WTC11 (cell line): Measurements from ENCODE around the gene GJA5. TPM values are rescaled to one million over a fixed set of nuclear protein-coding genes. Genes with fewer than 3 reads are reported as not detected.

Experiments used
- ATAC-seq: fragments of 200-7000 bp; cut with Tn5 transposase; 2 replicates; pipeline ENCODE4 v1.10.0; 2021; ENCODE audit warnings: mild to moderate bottlenecking, moderate library complexity
- CTCF ChIA-PET: fragments of 300-600 bp; sonication (Branson Sonifier 250); formaldehyde crosslinking; loops from one replicate; lab custom pipeline; 2021; ENCODE audit warnings: antibody characterized with exemption; lab: Charles Lee
- POLR2A ChIA-PET: fragments of 350-600 bp; sonication (Branson Sonifier 250); formaldehyde crosslinking; loops from one replicate; lab custom pipeline; 2021; ENCODE audit warnings: antibody characterized with exemption; lab: Charles Lee
- DNase-seq: peaks from one replicate; pipeline ENCODE4 v3.0.0; 2021; ENCODE audit warnings: low spot score
- H3K27ac Mint-ChIP-seq: 2 replicates; pipeline ENCODE4 v1.8.0; 2021; ENCODE audit warnings: mixed read lengths
- H3K27me3 Mint-ChIP-seq: 2 replicates; pipeline ENCODE4 v1.8.0; 2021; ENCODE audit warnings: low read depth, mild to moderate bottlenecking, moderate library complexity, mixed read lengths
- H3K36me3 Mint-ChIP-seq: 2 replicates; pipeline ENCODE4 v1.8.0; 2021; ENCODE audit warnings: mixed read lengths
- H3K4me1 Mint-ChIP-seq: 2 replicates; pipeline ENCODE4 v1.8.0; 2022; ENCODE audit warnings: mixed read lengths
- H3K4me3 Mint-ChIP-seq: 2 replicates; pipeline ENCODE4 v1.8.0; 2021; ENCODE audit warnings: mild to moderate bottlenecking, moderate library complexity, mixed read lengths
- H3K9me3 Mint-ChIP-seq: 2 replicates; pipeline ENCODE4 v1.8.0; 2021; ENCODE audit warnings: mixed read lengths
- CREM ChIP-seq: sonication (generic); formaldehyde crosslinking; IDR thresholded peaks from 2 replicates; pipeline ENCODE4 v1.8.1; 2022; ENCODE audit warnings: mild to moderate bottlenecking, missing genetic modification reagents, moderate library complexity
- EMX1 ChIP-seq: fragments of 250-450 bp; sonication (Bioruptor Pico); IDR thresholded peaks from 2 replicates; pipeline ENCODE4 v1.8.0; 2021; ENCODE audit warnings: mild to moderate bottlenecking
- FOXJ3 ChIP-seq: sonication (generic); formaldehyde crosslinking; IDR thresholded peaks from 2 replicates; pipeline ENCODE4 v1.9.0; 2021; ENCODE audit warnings: missing genetic modification reagents, mild to moderate bottlenecking, borderline replicate concordance
- FOXK1 ChIP-seq: sonication (generic); formaldehyde crosslinking; IDR thresholded peaks from 2 replicates; pipeline ENCODE4 v1.8.0; 2022; ENCODE audit warnings: mild to moderate bottlenecking, moderate library complexity, missing genetic modification reagents
- FOXP1 ChIP-seq: sonication (generic); formaldehyde crosslinking; IDR thresholded peaks from 2 replicates; pipeline ENCODE4 v1.8.0; 2022; ENCODE audit warnings: missing genetic modification reagents, mild to moderate bottlenecking, moderate library complexity, borderline replicate concordance
- GTF2I ChIP-seq: fragments of 250-450 bp; sonication (Bioruptor Pico); conservative IDR thresholded peaks from 2 replicates; pipeline ENCODE4 v1.4.0; 2021; ENCODE audit warnings: mild to moderate bottlenecking
- KAT7 ChIP-seq: sonication (generic); formaldehyde crosslinking; IDR thresholded peaks from 2 replicates; pipeline ENCODE4 v1.8.1; 2023; ENCODE audit warnings: missing genetic modification reagents, mild to moderate bottlenecking, borderline replicate concordance
- MAX ChIP-seq: sonication (generic); formaldehyde crosslinking; IDR thresholded peaks from 2 replicates; pipeline ENCODE4 v1.8.0; 2022; ENCODE audit warnings: mild to moderate bottlenecking, missing genetic modification reagents
- MLX ChIP-seq: sonication (generic); formaldehyde crosslinking; IDR thresholded peaks from 2 replicates; pipeline ENCODE4 v1.8.1; 2023; ENCODE audit warnings: mild to moderate bottlenecking, missing genetic modification reagents, moderate library complexity
- MXD4 ChIP-seq: fragments of 250-450 bp; sonication (Bioruptor Pico); IDR thresholded peaks from 2 replicates; pipeline ENCODE4 v1.8.0; 2021; ENCODE audit warnings: mild to moderate bottlenecking, moderate library complexity, borderline replicate concordance
- PRRX2 ChIP-seq: fragments of 250-450 bp; sonication (Bioruptor Pico); IDR thresholded peaks from 2 replicates; pipeline ENCODE4 v1.8.0; 2021; ENCODE audit warnings: mild to moderate bottlenecking
- RELA ChIP-seq: sonication (generic); formaldehyde crosslinking; IDR thresholded peaks from 2 replicates; pipeline ENCODE4 v1.8.1; 2022; ENCODE audit warnings: missing genetic modification reagents, mild to moderate bottlenecking, borderline replicate concordance
- SMAD4 ChIP-seq: sonication (generic); formaldehyde crosslinking; IDR thresholded peaks from 2 replicates; pipeline ENCODE4 v1.8.0; 2022; ENCODE audit warnings: mild to moderate bottlenecking, missing genetic modification reagents
- ZNF423 ChIP-seq: fragments of 250-450 bp; sonication (Bioruptor Pico); IDR thresholded peaks from 2 replicates; pipeline ENCODE4 v2.1.2; 2022; ENCODE audit warnings: mild to moderate bottlenecking, moderate library complexity
- ZNF512 ChIP-seq: sonication (generic); formaldehyde crosslinking; IDR thresholded peaks from 2 replicates; pipeline ENCODE4 v1.8.1; 2022; ENCODE audit warnings: missing genetic modification reagents, borderline replicate concordance
- total RNA-seq: library from RNA; stranded (reverse); gene quantifications from 3 replicates; pipeline ENCODE4 v1.2.3, GENCODE V29; 2021
- TF ChIP-seq, protein P1 (sequence below): fragments of 200-600 bp; IDR thresholded peaks from 2 replicates; pipeline ENCODE4 v1.8.0; 2022; ENCODE audit warnings: antibody characterized with exemption
- TF ChIP-seq, protein P2 (sequence below): sonication (generic); formaldehyde crosslinking; IDR thresholded peaks from 2 replicates; pipeline ENCODE4 v1.8.0; 2023; ENCODE audit warnings: mild to moderate bottlenecking, missing genetic modification reagents
- TF ChIP-seq, protein P3 (sequence below): sonication (generic); formaldehyde crosslinking; IDR thresholded peaks from 2 replicates; pipeline ENCODE4 v1.8.0; 2022; ENCODE audit warnings: missing genetic modification reagents
- TF ChIP-seq, protein P4 (sequence below): sonication (generic); formaldehyde crosslinking; conservative IDR thresholded peaks from 2 replicates; pipeline ENCODE4 v1.8.1; 2023; ENCODE audit warnings: mild to moderate bottlenecking, low read depth, missing genetic modification reagents, moderate library complexity

Gene GJA5
- total RNA-seq, 1 experiment from 2014 or later = 2.2 TPM

DNA sequence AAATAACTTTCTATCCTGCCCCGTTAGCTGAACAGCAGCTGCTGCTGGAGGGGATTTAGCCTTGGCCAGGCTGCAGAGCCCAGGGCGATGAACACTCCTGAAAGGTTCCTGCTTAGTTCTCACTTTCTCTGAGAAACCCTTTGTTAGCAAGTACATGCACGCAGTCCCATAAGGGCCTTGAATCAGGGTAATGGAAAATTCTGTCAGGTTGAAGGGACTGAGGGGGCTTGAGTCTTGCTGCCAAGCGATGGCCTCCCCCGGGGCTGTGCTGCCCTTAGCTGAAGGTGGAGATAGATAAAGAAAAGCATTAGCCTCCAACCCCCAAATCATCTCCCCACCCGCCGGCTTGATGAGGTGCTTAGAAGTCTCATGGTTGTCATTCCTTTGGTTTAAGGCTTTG is 7.9 kb downstream of the GJA5 start:
- no peak for ATAC-seq
- H3K9me3 Mint-ChIP-seq = no peaks in the 10 kb centered on the region
- POLR2A ChIA-PET = no interaction called here
- H3K4me3 Mint-ChIP-seq = no peak overlapping the region
- no peaks in the 10 kb centered on the region for H3K36me3 Mint-ChIP-seq
- H3K27me3 Mint-ChIP-seq = no peaks in the 10 kb centered on the region
- CTCF ChIA-PET = interaction anchor here (1.6 to 3.2 kb wide), 2 partner anchors 138 to 140 kb away, joined by 3 to 10 read pairs; no protein-coding TSS in a partner anchor
- H3K27ac Mint-ChIP-seq = no peak overlapping the region
- no peak for TF ChIP-seq GTF2I (CRISPR knock-in tag)
- TF ChIP-seq, protein P1, sequence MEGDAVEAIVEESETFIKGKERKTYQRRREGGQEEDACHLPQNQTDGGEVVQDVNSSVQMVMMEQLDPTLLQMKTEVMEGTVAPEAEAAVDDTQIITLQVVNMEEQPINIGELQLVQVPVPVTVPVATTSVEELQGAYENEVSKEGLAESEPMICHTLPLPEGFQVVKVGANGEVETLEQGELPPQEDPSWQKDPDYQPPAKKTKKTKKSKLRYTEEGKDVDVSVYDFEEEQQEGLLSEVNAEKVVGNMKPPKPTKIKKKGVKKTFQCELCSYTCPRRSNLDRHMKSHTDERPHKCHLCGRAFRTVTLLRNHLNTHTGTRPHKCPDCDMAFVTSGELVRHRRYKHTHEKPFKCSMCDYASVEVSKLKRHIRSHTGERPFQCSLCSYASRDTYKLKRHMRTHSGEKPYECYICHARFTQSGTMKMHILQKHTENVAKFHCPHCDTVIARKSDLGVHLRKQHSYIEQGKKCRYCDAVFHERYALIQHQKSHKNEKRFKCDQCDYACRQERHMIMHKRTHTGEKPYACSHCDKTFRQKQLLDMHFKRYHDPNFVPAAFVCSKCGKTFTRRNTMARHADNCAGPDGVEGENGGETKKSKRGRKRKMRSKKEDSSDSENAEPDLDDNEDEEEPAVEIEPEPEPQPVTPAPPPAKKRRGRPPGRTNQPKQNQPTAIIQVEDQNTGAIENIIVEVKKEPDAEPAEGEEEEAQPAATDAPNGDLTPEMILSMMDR = no peak
- TF ChIP-seq PRRX2 (CRISPR knock-in tag) = no peak
- no peak for TF ChIP-seq ZNF512
- TF ChIP-seq, protein P2, sequence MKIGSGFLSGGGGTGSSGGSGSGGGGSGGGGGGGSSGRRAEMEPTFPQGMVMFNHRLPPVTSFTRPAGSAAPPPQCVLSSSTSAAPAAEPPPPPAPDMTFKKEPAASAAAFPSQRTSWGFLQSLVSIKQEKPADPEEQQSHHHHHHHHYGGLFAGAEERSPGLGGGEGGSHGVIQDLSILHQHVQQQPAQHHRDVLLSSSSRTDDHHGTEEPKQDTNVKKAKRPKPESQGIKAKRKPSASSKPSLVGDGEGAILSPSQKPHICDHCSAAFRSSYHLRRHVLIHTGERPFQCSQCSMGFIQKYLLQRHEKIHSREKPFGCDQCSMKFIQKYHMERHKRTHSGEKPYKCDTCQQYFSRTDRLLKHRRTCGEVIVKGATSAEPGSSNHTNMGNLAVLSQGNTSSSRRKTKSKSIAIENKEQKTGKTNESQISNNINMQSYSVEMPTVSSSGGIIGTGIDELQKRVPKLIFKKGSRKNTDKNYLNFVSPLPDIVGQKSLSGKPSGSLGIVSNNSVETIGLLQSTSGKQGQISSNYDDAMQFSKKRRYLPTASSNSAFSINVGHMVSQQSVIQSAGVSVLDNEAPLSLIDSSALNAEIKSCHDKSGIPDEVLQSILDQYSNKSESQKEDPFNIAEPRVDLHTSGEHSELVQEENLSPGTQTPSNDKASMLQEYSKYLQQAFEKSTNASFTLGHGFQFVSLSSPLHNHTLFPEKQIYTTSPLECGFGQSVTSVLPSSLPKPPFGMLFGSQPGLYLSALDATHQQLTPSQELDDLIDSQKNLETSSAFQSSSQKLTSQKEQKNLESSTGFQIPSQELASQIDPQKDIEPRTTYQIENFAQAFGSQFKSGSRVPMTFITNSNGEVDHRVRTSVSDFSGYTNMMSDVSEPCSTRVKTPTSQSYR = no peak
- no peak for TF ChIP-seq SMAD4 (CRISPR knock-in tag)
- no peak for TF ChIP-seq FOXJ3 (CRISPR knock-in tag)
- no peak for TF ChIP-seq ZNF423 (CRISPR knock-in tag)
- peaks cover 3% of the 10 kb centered on the region for H3K4me1 Mint-ChIP-seq
- no peak for DNase-seq

GRCh38 chr1:147751346-147751745 is 9.1 kb downstream of the GJA5 start:
- TF ChIP-seq MAX (CRISPR knock-in tag) = no peak
- no peak for TF ChIP-seq FOXK1 (CRISPR knock-in tag)
- TF ChIP-seq EMX1 = no peak
- TF ChIP-seq, protein P1 = no peak
- TF ChIP-seq KAT7 (CRISPR knock-in tag) = no peak
- TF ChIP-seq FOXP1 (CRISPR knock-in tag) = no peak
- TF ChIP-seq, protein P3, sequence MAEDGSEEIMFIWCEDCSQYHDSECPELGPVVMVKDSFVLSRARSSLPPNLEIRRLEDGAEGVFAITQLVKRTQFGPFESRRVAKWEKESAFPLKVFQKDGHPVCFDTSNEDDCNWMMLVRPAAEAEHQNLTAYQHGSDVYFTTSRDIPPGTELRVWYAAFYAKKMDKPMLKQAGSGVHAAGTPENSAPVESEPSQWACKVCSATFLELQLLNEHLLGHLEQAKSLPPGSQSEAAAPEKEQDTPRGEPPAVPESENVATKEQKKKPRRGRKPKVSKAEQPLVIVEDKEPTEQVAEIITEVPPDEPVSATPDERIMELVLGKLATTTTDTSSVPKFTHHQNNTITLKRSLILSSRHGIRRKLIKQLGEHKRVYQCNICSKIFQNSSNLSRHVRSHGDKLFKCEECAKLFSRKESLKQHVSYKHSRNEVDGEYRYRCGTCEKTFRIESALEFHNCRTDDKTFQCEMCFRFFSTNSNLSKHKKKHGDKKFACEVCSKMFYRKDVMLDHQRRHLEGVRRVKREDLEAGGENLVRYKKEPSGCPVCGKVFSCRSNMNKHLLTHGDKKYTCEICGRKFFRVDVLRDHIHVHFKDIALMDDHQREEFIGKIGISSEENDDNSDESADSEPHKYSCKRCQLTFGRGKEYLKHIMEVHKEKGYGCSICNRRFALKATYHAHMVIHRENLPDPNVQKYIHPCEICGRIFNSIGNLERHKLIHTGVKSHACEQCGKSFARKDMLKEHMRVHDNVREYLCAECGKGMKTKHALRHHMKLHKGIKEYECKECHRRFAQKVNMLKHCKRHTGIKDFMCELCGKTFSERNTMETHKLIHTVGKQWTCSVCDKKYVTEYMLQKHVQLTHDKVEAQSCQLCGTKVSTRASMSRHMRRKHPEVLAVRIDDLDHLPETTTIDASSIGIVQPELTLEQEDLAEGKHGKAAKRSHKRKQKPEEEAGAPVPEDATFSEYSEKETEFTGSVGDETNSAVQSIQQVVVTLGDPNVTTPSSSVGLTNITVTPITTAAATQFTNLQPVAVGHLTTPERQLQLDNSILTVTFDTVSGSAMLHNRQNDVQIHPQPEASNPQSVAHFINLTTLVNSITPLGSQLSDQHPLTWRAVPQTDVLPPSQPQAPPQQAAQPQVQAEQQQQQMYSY (CRISPR knock-in tag) = no peak
- TF ChIP-seq, protein P4, sequence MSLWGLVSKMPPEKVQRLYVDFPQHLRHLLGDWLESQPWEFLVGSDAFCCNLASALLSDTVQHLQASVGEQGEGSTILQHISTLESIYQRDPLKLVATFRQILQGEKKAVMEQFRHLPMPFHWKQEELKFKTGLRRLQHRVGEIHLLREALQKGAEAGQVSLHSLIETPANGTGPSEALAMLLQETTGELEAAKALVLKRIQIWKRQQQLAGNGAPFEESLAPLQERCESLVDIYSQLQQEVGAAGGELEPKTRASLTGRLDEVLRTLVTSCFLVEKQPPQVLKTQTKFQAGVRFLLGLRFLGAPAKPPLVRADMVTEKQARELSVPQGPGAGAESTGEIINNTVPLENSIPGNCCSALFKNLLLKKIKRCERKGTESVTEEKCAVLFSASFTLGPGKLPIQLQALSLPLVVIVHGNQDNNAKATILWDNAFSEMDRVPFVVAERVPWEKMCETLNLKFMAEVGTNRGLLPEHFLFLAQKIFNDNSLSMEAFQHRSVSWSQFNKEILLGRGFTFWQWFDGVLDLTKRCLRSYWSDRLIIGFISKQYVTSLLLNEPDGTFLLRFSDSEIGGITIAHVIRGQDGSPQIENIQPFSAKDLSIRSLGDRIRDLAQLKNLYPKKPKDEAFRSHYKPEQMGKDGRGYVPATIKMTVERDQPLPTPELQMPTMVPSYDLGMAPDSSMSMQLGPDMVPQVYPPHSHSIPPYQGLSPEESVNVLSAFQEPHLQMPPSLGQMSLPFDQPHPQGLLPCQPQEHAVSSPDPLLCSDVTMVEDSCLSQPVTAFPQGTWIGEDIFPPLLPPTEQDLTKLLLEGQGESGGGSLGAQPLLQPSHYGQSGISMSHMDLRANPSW (CRISPR knock-in tag) = no peak
- TF ChIP-seq MLX (CRISPR knock-in tag) = no peak
- no peak for TF ChIP-seq CREM
- TF ChIP-seq MXD4 = no peak
- no peak for TF ChIP-seq RELA
- DNase-seq (no peak), ATAC-seq (no peak)
- Mint-ChIP-seq H3K27me3 (no peaks in the 10 kb centered on the region), H3K36me3 (no peaks in the 10 kb centered on the region), H3K27ac (no peak overlapping the region), H3K4me1 (peaks cover 3% of the 10 kb centered on the region), H3K4me3 (no peak overlapping the region), H3K9me3 (no peaks in the 10 kb centered on the region)
- ChIA-PET CTCF (interaction anchor here (1.6 to 3.2 kb wide), 2 partner anchors 139 to 141 kb away, joined by 3 to 10 read pairs; no protein-coding TSS in a partner anchor), POLR2A (no interaction called here)
